NCI-H2107 (cell line): ENCODE data around the gene DCAF10.
"Not testable (repeated sequence)": the region's sequence is repeated elsewhere in the genome, so short reads cannot be mapped to it uniquely, and the experiment has no call there.

Experiments used
- DNase-seq: peaks from one replicate; lab custom pipeline; 2025; lab: John Stamatoyannopoulos, UW

The DCAF10 gene

GRCh38 chr9:37792122-37792521 lies 8.5 kb upstream of the DCAF10 start:
- no peak for DNase-seq

- no peak for DNase-seq
Observed at GRCh38 chr9:37796232-37796631, 4.4 kb upstream of the DCAF10 start.

GRCh38 chr9:37798677-37799076 lies 1.9 kb upstream of the DCAF10 start:
- DNase-seq = no peak

- DNase-seq = no peak
Observed at GRCh38 chr9:37801287-37801850, 772 bp downstream of the DCAF10 start.

- DNase-seq = no peak
Observed at GRCh38 chr9:37801959-37802711, 1.5 kb downstream of the DCAF10 start.

GRCh38 chr9:37806271-37806670 lies 5.7 kb downstream of the DCAF10 start:
- no peak for DNase-seq

- DNase-seq = not testable (repeated sequence)
Observed at GRCh38 chr9:37809676-37810075, 9.1 kb downstream of the DCAF10 start.

- no peak for DNase-seq
Observed at GRCh38 chr9:37811906-37812476, 11.4 kb downstream of the DCAF10 start.

- DNase-seq = no peak
Observed at GRCh38 chr9:37812773-37813379, 12.3 kb downstream of the DCAF10 start.

- no peak for DNase-seq
Observed at GRCh38 chr9:37818849-37819248, 18.3 kb downstream of the DCAF10 start.

GRCh38 chr9:37820142-37820541 lies 19.5 kb downstream of the DCAF10 start:
- no peak for DNase-seq

GRCh38 chr9:37825174-37825573 lies 24.6 kb downstream of the DCAF10 start:
- not testable (repeated sequence) for DNase-seq

GRCh38 chr9:37827483-37828165 lies 27.0 kb downstream of the DCAF10 start:
- DNase-seq = no peak

GRCh38 chr9:37835821-37836220 lies 35.2 kb downstream of the DCAF10 start:
- no peak for DNase-seq

- DNase-seq = no peak
Observed at GRCh38 chr9:37836386-37836785, 35.8 kb downstream of the DCAF10 start.

GRCh38 chr9:37839496-37840461 lies 39.2 kb downstream of the DCAF10 start:
- no peak for DNase-seq

GRCh38 chr9:37840560-37841194 lies 40.1 kb downstream of the DCAF10 start:
- no peak for DNase-seq

- DNase-seq = no peak
Observed at GRCh38 chr9:37852222-37852621, 51.6 kb downstream of the DCAF10 start.

GRCh38 chr9:37856551-37856950 lies 56.0 kb downstream of the DCAF10 start:
- no peak for DNase-seq

GRCh38 chr9:37859043-37859442 lies 58.4 kb downstream of the DCAF10 start:
- DNase-seq = no peak

GRCh38 chr9:37862530-37862929 lies 61.9 kb downstream of the DCAF10 start:
- no peak for DNase-seq
